GM12873 (cell line): ENCODE data around the gene SLC25A21.
A peak's percentile ranks its signal among the peaks of the same experiment; 100 is the strongest.

Experiments used
- CTCF ChIP-seq: IDR thresholded peaks from 2 replicates; pipeline ENCODE4 v1.5.1; 2012; ENCODE audit warnings: low read depth, mild to moderate bottlenecking, moderate library complexity, low read length, control low read depth; ENCODE audit not compliant: insufficient read depth; ENCODE audit errors: missing control alignments

SLC25A21 gene

GRCh38 chr14:36947362-36947761, 225.0 kb downstream of the SLC25A21 start:
- TF ChIP-seq CTCF, result no peak

- TF ChIP-seq CTCF, result no peak
Measured at GRCh38 chr14:36946872-36947271, 225.5 kb downstream of the SLC25A21 start.

- TF ChIP-seq CTCF, result no peak
Measured at GRCh38 chr14:36944307-36945010, 227.9 kb downstream of the SLC25A21 start.

- no peak for TF ChIP-seq CTCF
Measured at GRCh38 chr14:36942522-36943245, 229.7 kb downstream of the SLC25A21 start.

GRCh38 chr14:36941783-36942521, 230.5 kb downstream of the SLC25A21 start:
- peak; percentile 92 for TF ChIP-seq CTCF

GRCh38 chr14:36940476-36940875, 231.9 kb downstream of the SLC25A21 start:
- no peak for TF ChIP-seq CTCF

GRCh38 chr14:36939265-36939664, 233.1 kb downstream of the SLC25A21 start:
- TF ChIP-seq CTCF, result no peak
